GM13976 (cell line): ENCODE data around the gene CBX1.
A peak's percentile ranks its signal among the peaks of the same experiment; 100 is the strongest.

Experiments used
- DNase-seq: peaks from one replicate; pipeline ENCODE4 v3.0.0; 2012; ENCODE audit warnings: low spot score
- in situ Hi-C: fragments of 300-500 bp; cut with MboI; formaldehyde crosslinking; loops from one replicate; pipeline ENCODE4 v1.12.0; 2022; ENCODE audit warnings: low sequenced_read_pairs, mixed read lengths, inconsistent platforms; ENCODE audit not compliant: unreplicated experiment
- TF ChIP-seq, protein P1 (sequence below): IDR thresholded peaks from 2 replicates; pipeline ENCODE4 v1.5.1; 2012; ENCODE audit warnings: borderline replicate concordance, mild to moderate bottlenecking; ENCODE audit not compliant: insufficient read depth; ENCODE audit errors: extremely low read depth, missing control alignments, control extremely low read depth

CBX1 gene

DNA sequence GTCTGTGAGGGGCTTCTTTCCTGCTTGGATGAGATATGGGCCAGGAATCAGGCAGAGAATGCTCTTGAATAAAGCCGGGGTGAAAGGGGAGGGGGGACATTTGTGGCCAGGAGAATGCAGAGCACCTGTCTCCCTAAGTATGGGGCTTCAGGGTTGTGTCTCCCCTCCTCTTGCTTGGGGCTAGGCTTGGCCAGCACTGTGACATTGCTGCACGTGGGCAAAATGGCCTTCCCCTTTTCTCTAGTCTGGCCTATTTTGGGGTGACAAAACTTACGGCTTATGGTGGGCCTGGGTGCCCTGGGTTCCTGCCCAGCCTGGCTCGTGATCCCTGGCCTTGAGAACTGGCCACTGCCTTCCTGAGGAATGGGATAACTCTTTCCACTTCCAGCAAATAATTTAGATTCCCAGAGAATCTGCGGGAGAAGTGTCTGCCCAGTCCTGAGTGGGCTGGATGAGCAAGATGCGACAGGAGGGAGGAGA lies 47.5 kb downstream of the CBX1 start:
- TF ChIP-seq, protein P1, sequence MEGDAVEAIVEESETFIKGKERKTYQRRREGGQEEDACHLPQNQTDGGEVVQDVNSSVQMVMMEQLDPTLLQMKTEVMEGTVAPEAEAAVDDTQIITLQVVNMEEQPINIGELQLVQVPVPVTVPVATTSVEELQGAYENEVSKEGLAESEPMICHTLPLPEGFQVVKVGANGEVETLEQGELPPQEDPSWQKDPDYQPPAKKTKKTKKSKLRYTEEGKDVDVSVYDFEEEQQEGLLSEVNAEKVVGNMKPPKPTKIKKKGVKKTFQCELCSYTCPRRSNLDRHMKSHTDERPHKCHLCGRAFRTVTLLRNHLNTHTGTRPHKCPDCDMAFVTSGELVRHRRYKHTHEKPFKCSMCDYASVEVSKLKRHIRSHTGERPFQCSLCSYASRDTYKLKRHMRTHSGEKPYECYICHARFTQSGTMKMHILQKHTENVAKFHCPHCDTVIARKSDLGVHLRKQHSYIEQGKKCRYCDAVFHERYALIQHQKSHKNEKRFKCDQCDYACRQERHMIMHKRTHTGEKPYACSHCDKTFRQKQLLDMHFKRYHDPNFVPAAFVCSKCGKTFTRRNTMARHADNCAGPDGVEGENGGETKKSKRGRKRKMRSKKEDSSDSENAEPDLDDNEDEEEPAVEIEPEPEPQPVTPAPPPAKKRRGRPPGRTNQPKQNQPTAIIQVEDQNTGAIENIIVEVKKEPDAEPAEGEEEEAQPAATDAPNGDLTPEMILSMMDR: no peak
- no peak for DNase-seq
- in situ Hi-C loops: no loop called here

DNA sequence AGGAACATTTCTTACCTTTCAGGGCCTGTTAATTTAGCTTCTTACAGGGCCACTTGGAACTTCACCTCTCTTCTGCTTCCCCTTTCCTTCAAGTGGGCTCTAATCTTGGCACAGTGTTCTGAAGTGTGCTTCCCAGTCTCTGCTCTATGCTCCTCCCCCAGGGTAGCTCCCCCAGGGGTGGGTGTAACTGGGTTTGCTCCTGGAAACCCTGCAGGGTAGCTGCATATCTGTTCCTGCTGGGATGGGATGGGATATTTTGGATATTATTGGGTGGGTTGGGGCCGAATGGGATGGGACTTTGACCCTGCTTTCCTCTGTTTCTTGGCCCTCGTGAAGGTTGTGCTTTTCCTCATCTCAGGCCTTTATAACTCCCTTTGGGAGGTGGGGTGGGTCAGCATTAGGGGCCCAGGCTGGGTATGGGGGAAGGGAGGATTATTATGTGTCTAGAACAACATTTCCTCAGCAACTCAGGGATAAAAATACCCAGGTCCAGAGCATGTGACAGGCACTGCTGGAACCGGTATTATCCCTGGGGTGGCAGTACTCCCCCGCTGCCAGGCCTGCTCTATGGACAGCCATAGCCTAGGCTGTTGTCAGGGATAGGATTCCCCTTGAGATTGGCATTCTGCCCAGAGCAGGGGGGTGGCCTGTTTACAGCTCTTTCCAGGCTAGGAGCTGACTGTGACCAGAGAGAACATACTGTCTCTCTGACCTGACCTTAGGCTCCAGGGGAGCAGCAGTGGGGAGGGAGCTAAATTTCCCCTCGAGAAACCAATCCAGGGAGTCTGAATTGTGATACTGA lies 48.1 kb downstream of the CBX1 start:
- TF ChIP-seq, protein P1: no peak
- in situ Hi-C loops: no loop called here
- DNase-seq: no peak

DNA sequence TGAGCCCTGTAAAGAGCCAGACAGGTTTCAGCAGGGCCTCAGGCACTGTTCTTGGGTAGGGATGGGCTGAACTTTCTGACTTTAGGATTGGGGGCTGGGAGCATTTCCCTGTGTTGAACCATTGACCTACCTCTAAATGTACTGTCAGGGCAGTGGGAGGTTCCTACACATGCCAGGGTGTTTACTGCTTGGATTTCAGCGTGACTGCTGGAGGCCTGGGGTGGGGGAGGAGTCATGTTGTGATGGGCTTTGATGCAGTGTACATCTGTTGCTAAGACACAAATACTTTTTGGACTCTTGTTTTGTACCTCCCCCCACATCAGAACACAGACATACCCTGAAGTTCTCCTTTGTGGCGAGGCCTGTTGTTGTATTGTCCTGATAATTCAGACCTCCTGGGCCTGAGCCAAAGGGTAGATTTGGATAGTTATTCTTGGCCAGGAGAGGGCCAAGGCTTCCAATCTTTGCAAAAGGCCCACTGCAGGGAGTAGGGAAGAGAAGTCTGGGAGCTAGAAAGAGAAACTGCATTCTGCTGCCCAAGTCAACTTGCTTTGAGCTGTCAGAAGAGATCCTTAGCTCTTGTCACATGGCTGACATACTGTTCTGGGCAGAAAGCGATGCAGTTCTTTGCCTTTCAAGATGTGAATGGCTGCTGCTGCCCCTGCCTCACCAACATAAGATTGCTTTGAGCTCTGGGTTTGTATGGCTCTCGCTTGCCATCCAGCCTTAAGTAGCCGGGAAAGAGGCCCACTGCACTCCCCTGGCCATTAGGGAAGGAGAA lies 49.4 kb downstream of the CBX1 start:
- in situ Hi-C loops: no loop called here
- DNase-seq: no peak
- TF ChIP-seq, protein P1: no peak

DNA sequence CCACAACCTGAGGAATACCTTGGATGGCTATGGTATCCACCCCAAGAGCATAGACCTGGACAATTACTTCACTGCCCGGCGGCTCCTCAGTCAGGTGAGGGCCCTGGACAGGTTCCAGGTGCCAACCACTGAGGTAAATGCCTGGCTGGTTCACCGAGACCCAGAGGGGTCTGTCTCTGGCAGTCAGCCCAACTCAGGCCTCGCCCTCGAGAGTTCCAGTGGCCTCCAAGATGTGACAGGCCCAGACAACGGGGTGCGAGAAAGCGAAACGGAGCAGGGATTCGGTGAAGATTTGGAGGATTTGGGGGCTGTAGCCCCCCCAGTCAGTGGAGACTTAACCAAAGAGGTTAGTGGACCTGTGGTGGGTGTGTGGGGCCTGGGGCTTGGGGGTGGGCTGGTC lies 50.0 kb downstream of the CBX1 start:
- TF ChIP-seq, protein P1: no peak
- in situ Hi-C loops: no loop called here
- no peak for DNase-seq

DNA sequence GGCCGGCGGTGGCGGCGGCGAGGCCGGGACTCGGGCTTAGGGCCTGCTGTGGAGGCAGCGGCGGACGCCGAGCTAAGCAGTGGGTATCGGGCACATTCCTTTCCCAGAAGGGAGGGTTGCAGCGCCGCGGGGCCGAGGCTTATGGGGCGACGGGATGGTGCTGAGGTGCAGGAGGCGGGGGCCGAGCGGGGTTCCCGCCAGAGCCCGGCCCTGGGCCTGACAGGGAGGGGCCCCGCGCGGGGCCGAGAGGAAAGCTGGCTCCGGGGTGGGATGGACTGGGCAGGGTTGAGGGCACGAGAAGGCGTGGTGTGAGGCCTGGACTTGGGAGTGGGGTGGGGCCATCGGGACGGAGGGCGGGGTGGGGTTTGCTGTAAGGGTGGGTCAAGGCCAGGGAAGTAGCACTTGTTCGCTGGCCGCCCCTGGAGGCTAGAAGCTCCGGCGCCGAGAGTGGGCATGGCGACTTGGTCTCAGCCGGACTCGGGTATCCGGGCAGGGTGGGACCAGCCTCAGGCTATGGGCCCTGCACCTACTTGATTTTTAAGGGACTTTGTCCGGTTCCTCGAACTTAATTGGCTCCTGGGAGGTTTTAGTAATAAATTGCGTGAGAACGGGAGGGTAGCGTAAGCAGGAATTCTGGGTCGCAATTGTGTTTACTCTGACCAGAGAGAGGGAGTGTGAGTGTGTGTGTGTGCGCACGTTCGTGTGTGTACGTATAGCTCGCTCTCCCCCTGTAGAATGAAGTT lies 52.7 kb downstream of the CBX1 start:
- TF ChIP-seq, protein P1: no peak
- peak; percentile 80 for DNase-seq
- in situ Hi-C loops: no loop called here

DNA sequence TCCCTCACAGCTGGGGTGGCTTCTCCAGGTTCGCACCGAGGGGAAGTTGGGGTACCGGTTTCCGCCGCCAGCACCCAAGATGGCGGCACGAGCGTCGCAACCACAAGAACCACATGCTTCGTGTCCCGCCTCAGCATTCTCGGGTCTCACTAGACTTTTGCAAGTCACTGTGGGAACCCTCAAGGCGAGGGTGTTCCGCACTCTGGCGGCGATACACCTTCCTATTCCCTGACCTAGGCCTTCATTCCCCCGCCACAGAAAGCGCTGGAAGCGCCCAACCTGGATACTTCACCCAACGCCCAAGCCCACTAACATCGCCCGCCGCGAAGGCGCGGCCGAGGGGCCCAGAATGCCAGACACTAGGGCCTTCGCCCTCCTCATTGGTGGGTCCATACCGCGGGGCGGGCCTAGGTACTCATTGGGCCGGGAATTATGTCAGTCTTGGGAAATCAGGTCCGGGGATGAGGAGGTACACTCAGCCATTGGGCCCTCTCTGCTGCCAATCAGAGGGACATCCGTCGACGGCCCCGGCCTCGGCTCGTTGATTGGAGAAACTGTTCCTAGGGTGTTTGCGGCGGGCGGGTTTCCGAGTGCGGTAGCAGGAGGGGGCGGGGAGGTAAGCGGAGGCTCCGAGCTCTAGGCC lies 53.4 kb downstream of the CBX1 start, which contains the start of gene NFE2L1:
Gene NFE2L1, plus strand, starts transcription at position 619 of the 643 bp plus-strand sequence. CDS start 2,760 bp downstream, outside the sequence.
- in situ Hi-C loops: no loop called here
- TF ChIP-seq, protein P1: no peak
- DNase-seq: peak; percentile 96
